ENCODE measurements around the gene EDARADD.

Gene EDARADD

GRCh38 chr1:236507022-236507700 is 113.1 kb downstream of the EDARADD start:
- H3K4me3 Mint-ChIP-seq, result no peak overlapping the region
- no peaks in the 10 kb centered on the region for H3K36me3 Mint-ChIP-seq (ENCODE audit: low read depth)
- no peaks in the 10 kb centered on the region for H3K9me3 Mint-ChIP-seq
- H3K27me3 Mint-ChIP-seq (ENCODE audit: low read depth), result peaks cover 14% of the 10 kb centered on the region
- peaks cover 19% of the 10 kb centered on the region for H3K4me1 Mint-ChIP-seq
- TF ChIP-seq CTCF (IDR thresholded peaks at IDR 0.05; ENCODE audit: unreplicated experiment in 3 of 3), result no peak
- H3K27ac Mint-ChIP-seq, result peak overlapping the region; percentile 87 to 97 (median 95)

GRCh38 chr1:236508593-236509027 is 114.5 kb downstream of the EDARADD start:
- no peaks in the 10 kb centered on the region for H3K36me3 Mint-ChIP-seq (ENCODE audit: low read depth)

GRCh38 chr1:236509203-236509602 is 115.1 kb downstream of the EDARADD start:
- Mint-ChIP-seq H3K9me3 (no peaks in the 10 kb centered on the region), H3K27ac (peak overlapping the region in 2 of 3 experiments; percentile 3 to 6), H3K36me3 (ENCODE audit: low read depth) (no peaks in the 10 kb centered on the region), H3K27me3 (ENCODE audit: low read depth) (peaks cover 11% of the 10 kb centered on the region), H3K4me3 (no peak overlapping the region), H3K4me1 (peaks cover 8% of the 10 kb centered on the region)
- no peak for TF ChIP-seq CTCF (IDR thresholded peaks at IDR 0.05; ENCODE audit: unreplicated experiment in 3 of 3)

More at GRCh38 chr1:236508593-236509027, 114.5 kb downstream of the EDARADD start:
- TF ChIP-seq CTCF (IDR thresholded peaks at IDR 0.05; ENCODE audit: unreplicated experiment in 3 of 3), result no peak
- peaks cover 8% of the 10 kb centered on the region for H3K4me1 Mint-ChIP-seq
- peak overlapping the region; percentile 3 to 7 (median 6) for H3K27ac Mint-ChIP-seq
- H3K27me3 Mint-ChIP-seq (ENCODE audit: low read depth), result peaks cover 11% of the 10 kb centered on the region
- H3K9me3 Mint-ChIP-seq, result no peaks in the 10 kb centered on the region
- H3K4me3 Mint-ChIP-seq, result no peak overlapping the region

- Mint-ChIP-seq H3K4me3 (no peak overlapping the region), H3K4me1 (peaks cover 8% of the 10 kb centered on the region), H3K9me3 (no peaks in the 10 kb centered on the region), H3K36me3 (ENCODE audit: low read depth) (no peaks in the 10 kb centered on the region), H3K27ac (peak overlapping the region in 1 of 3 experiments; percentile 3), H3K27me3 (ENCODE audit: low read depth) (peaks cover 11% of the 10 kb centered on the region)
- no peak for TF ChIP-seq CTCF (IDR thresholded peaks at IDR 0.05; ENCODE audit: unreplicated experiment in 3 of 3)
Observed at GRCh38 chr1:236509647-236510401, 115.7 kb downstream of the EDARADD start.

- H3K9me3 Mint-ChIP-seq, result no peaks in the 10 kb centered on the region
- no peak overlapping the region for H3K27ac Mint-ChIP-seq
- no peak overlapping the region for H3K4me3 Mint-ChIP-seq
- TF ChIP-seq CTCF (IDR thresholded peaks at IDR 0.05; ENCODE audit: unreplicated experiment in 3 of 3), result no peak
- H3K4me1 Mint-ChIP-seq, result peaks cover 19% of the 10 kb centered on the region
- H3K27me3 Mint-ChIP-seq (ENCODE audit: low read depth), result peaks cover 11% of the 10 kb centered on the region
- no peaks in the 10 kb centered on the region for H3K36me3 Mint-ChIP-seq (ENCODE audit: low read depth)
Observed at GRCh38 chr1:236511735-236512418, 117.8 kb downstream of the EDARADD start.

All from nephron (organoid).